Posterior cingulate gyrus (tissue), 11 donors: ENCODE measurements around the gene NRXN2.

Experiments used
- DNase-seq, 10 donors: peaks; one replicate each; pipeline versions ENCODE4 v3.0.0 to v3.0.0-alpha.2; 2020 to 2021; ENCODE audit warnings: mixed read lengths in 3 of 10
- intact Hi-C: fragments of 100-400 bp; cut with DNase I; formaldehyde crosslinking; loops from one replicate; pipeline ENCODE4 v1.15.1; 2023

NRXN2 gene

GRCh38 chr11:64759722-64760719, 37.0 kb upstream of the NRXN2 start, which contains the start of gene PYGM:
Gene PYGM, minus strand, starts transcription at chr11:64759974. Its CDS starts 76 bp downstream, at chr11:64759898.
- intact Hi-C loops, result no loop called here
- DNase-seq, result peak in 6 of 10 donors; percentile 48 to 89 (median 70)

GRCh38 chr11:64759131-64759721, 36.2 kb upstream of the NRXN2 start:
- peak in 4 of 10 donors; percentile 6 to 63 (median 42) for DNase-seq
- intact Hi-C loops, result no loop called here

- intact Hi-C loops, result no loop called here
- peak in 3 of 10 donors; percentile 8 to 79 (median 20) for DNase-seq
Measured at GRCh38 chr11:64758330-64759079, 35.5 kb upstream of the NRXN2 start.

- intact Hi-C loops, result no loop called here
- peak in 4 of 10 donors; percentile 7 to 70 (median 44) for DNase-seq
Measured at GRCh38 chr11:64757549-64758329, 34.7 kb upstream of the NRXN2 start.

- DNase-seq, result peak in 3 of 10 donors; percentile 4 to 70 (median 19)
Measured at GRCh38 chr11:64755681-64756361, 32.8 kb upstream of the NRXN2 start.

GRCh38 chr11:64754919-64755662, 32.1 kb upstream of the NRXN2 start:
- peak in 4 of 10 donors; percentile 10 to 81 (median 73) for DNase-seq
- intact Hi-C loops, result no loop called here

More at GRCh38 chr11:64755681-64756361, 32.8 kb upstream of the NRXN2 start:
- intact Hi-C loops, result no loop called here

GRCh38 chr11:64754124-64754918, 31.3 kb upstream of the NRXN2 start:
- peak in 4 of 10 donors; percentile 6 to 59 (median 38) for DNase-seq
- intact Hi-C loops, result no loop called here

- intact Hi-C loops, result no loop called here
- DNase-seq, result peak in 3 of 10 donors; percentile 22 to 79 (median 57)
Measured at GRCh38 chr11:64753380-64754123, 30.6 kb upstream of the NRXN2 start.

GRCh38 chr11:64753019-64753379, 30.0 kb upstream of the NRXN2 start:
- intact Hi-C loops, result no loop called here
- peak in 1 of 10 donors; percentile 25 for DNase-seq

- peak in 1 of 10 donors; percentile 51 for DNase-seq
- intact Hi-C loops, result no loop called here
Measured at GRCh38 chr11:64752175-64752970, 29.4 kb upstream of the NRXN2 start.

GRCh38 chr11:64751580-64751979, 28.6 kb upstream of the NRXN2 start:
- intact Hi-C loops, result no loop called here
- DNase-seq, result no peak

GRCh38 chr11:64751136-64751535, 28.1 kb upstream of the NRXN2 start:
- intact Hi-C loops, result no loop called here
- DNase-seq, result peak in 1 of 10 donors; percentile 70

- DNase-seq, result peak in 2 of 10 donors; percentile 55 to 77
- intact Hi-C loops, result no loop called here
Measured at GRCh38 chr11:64750361-64751054, 27.5 kb upstream of the NRXN2 start.

- peak in 3 of 10 donors; percentile 6 to 63 (median 51) for DNase-seq
- intact Hi-C loops, result no loop called here
Measured at GRCh38 chr11:64747961-64748665, 25.1 kb upstream of the NRXN2 start.

- intact Hi-C loops, result no loop called here
Measured at GRCh38 chr11:64746486-64746885, 23.5 kb upstream of the NRXN2 start.

More at GRCh38 chr11:64746486-64746885, 23.5 kb upstream of the NRXN2 start:
- DNase-seq, result no peak
